Mesendoderm (in vitro differentiated cells): ENCODE results near the gene SLC25A20.

ENCODE experiments used
- DNase-seq: peaks from one replicate; pipeline ENCODE4 v3.0.0; 2013
- H2AK5ac ChIP-seq: 2 replicates; pipeline ENCODE4 v1.6.1; 2013; ENCODE audit warnings: low read length, inconsistent platforms
- H2BK120ac ChIP-seq: 2 replicates; pipeline ENCODE4 v1.6.1; 2013; ENCODE audit warnings: low read depth, mild to moderate bottlenecking, low read length, moderate library complexity, mixed read lengths
- H2BK15ac ChIP-seq: replicated peaks from 2 replicates; pipeline ENCODE4 v1.6.1; 2013; ENCODE audit warnings: low read depth, mild to moderate bottlenecking, moderate library complexity
- H2BK5ac ChIP-seq: 2 replicates; pipeline ENCODE4 v1.6.1; 2013; ENCODE audit warnings: low read length, inconsistent platforms
- H3K18ac ChIP-seq: 2 replicates; pipeline ENCODE4 v1.6.1; 2013; ENCODE audit warnings: mild to moderate bottlenecking, low read length, mixed read lengths
- H3K23ac ChIP-seq: one replicate; pipeline ENCODE4 v1.6.1; 2013; ENCODE audit warnings: low read length
- H3K27ac ChIP-seq: 2 replicates; pipeline ENCODE4 v1.5.1; 2013; ENCODE audit warnings: low read depth, mild to moderate bottlenecking, inconsistent platforms, low read length, moderate library complexity
- H3K27me3 ChIP-seq: 2 replicates; pipeline ENCODE4 v1.6.1; 2013; ENCODE audit warnings: low read length, control low read depth, mild to moderate bottlenecking, inconsistent platforms; ENCODE audit not compliant: insufficient read depth, poor library complexity
- H3K36me3 ChIP-seq: 2 replicates; pipeline ENCODE4 v1.6.1; 2013; ENCODE audit warnings: low read length, inconsistent platforms; ENCODE audit not compliant: control insufficient read depth, insufficient read depth
- H3K4ac ChIP-seq: one replicate; pipeline ENCODE4 v1.6.1; 2013; ENCODE audit warnings: low read depth, mild to moderate bottlenecking, low read length, moderate library complexity
- H3K4me1 ChIP-seq: 2 replicates; pipeline ENCODE4 v1.6.1; 2013; ENCODE audit warnings: low read depth, low read length, inconsistent platforms; ENCODE audit not compliant: control insufficient read depth
- H3K4me2 ChIP-seq: 2 replicates; pipeline ENCODE4 v1.6.1; 2013; ENCODE audit warnings: low read length
- H3K4me3 ChIP-seq: 2 replicates; pipeline ENCODE4 v1.5.1; 2013; ENCODE audit warnings: mild to moderate bottlenecking, low read length
- H3K56ac ChIP-seq: one replicate; pipeline ENCODE4 v1.6.1; 2013; ENCODE audit warnings: low read length
- H3K79me1 ChIP-seq: 2 replicates; pipeline ENCODE4 v1.6.1; 2013; ENCODE audit warnings: low read length, inconsistent platforms
- H3K79me2 ChIP-seq: 2 replicates; pipeline ENCODE4 v1.6.1; 2013; ENCODE audit warnings: mild to moderate bottlenecking, low read length; ENCODE audit not compliant: control insufficient read depth, insufficient read depth
- H3K9ac ChIP-seq: 2 replicates; pipeline ENCODE4 v1.6.1; 2013; ENCODE audit warnings: low read length, inconsistent platforms
- H4K5ac ChIP-seq: one replicate; pipeline ENCODE4 v1.6.1; 2013; ENCODE audit warnings: low read length
- H4K8ac ChIP-seq: one replicate; pipeline ENCODE4 v1.6.1; 2013; ENCODE audit warnings: low read depth, mild to moderate bottlenecking, control low read depth, low read length, moderate library complexity
- WGBS: extraction: QIAGEN DNeasy Blood & Tissue Kit; methylation state at CpG from one replicate; pipeline ENCODE4 v1.1.7; 2013; ENCODE audit warnings: low lambda C conversion rate, missing lambda C conversion rate; ENCODE audit not compliant: insufficient coverage; ENCODE audit errors: extremely low coverage; 5-methylcytosine and 5-hydroxymethylcytosine counted together

Gene SLC25A20

DNA sequence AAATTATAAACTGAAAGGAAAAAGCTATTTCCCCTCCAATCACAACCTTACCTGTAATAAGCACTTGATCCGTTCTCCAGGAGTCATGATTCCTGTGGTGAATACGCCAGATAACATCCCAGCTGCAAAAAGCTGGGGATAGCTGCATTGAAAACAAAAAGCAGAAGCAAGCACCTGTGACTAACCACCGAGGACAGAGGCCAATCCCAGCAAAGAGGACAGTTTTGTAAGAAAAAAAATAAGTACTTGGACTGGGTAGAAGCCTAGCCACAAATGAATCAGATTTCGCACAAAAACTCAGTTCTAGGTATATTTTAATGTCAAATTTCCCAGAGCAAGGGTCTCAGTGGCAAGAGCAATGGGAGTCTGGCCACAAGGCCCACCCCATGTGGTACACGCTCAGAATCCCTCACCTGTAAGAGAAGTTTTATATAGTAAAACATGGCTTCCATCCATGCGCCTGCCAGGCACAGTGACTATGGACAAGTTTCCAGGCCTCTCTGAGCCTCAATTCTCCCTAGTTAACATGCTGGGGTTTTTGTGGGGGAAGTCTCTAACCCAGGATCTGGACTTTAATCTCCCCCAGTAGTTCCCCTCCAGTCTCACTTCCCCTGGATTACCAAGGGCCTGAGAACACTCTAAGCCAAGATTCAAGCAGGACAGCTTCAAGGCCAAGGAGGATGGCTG, 19.2 kb downstream of the SLC25A20 start:
- Histone ChIP-seq H3K9ac (no peak overlapping the region), H3K36me3 (no peaks in the 10 kb centered on the region), H3K23ac (no peak overlapping the region), H3K27ac (no peak overlapping the region), H2BK15ac (no peak overlapping the region), H2BK120ac (no peak overlapping the region), H2AK5ac (no peak overlapping the region), H3K4me1 (no peaks in the 10 kb centered on the region), H4K8ac (no peak overlapping the region), H3K4me2 (no peak overlapping the region), H2BK5ac (no peak overlapping the region), H3K79me2 (no peaks in the 10 kb centered on the region), H3K79me1 (no peaks in the 10 kb centered on the region), H3K4me3 (no peak overlapping the region), H3K27me3 (no peaks in the 10 kb centered on the region), H3K18ac (no peak overlapping the region), H3K56ac (no peak overlapping the region), H3K4ac (no peak overlapping the region), H4K5ac (no peak overlapping the region)
- WGBS, result no CpG with 5 or more reads among the region's 6 CpGs
- no peak for DNase-seq

DNA sequence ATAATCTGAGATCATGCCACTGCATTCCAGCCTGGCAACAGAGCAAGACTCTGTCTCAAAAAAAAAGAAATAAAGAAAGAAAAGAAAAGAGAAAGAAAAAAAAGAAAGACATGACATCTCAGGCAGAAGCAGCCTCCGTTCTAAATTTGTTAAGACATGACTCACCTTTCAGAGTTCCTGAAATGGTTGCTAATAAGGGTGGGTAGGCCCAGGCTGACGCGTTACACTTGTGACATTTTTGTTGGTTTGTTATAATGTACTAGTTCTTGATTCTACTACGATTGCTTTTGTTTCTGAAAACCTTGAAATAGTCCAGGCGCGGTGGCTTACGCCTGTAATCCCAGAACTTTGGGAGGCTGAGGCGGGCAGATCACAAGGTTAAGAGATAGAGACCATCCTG, 21.0 kb downstream of the SLC25A20 start:
- Histone ChIP-seq H3K79me1 (no peaks in the 10 kb centered on the region), H4K5ac (no peak overlapping the region), H3K4ac (no peak overlapping the region), H3K4me3 (no peak overlapping the region), H3K4me2 (no peak overlapping the region), H4K8ac (no peak overlapping the region), H3K79me2 (no peaks in the 10 kb centered on the region), H3K27ac (no peak overlapping the region), H2BK5ac (no peak overlapping the region), H3K4me1 (no peaks in the 10 kb centered on the region), H3K36me3 (no peaks in the 10 kb centered on the region), H3K18ac (no peak overlapping the region), H2BK15ac (no peak overlapping the region), H3K9ac (no peak overlapping the region), H2AK5ac (no peak overlapping the region), H3K27me3 (no peaks in the 10 kb centered on the region), H3K56ac (no peak overlapping the region), H2BK120ac (no peak overlapping the region), H3K23ac (no peak overlapping the region)
- WGBS, result no CpG with 5 or more reads among the region's 8 CpGs
- DNase-seq, result no peak

DNA sequence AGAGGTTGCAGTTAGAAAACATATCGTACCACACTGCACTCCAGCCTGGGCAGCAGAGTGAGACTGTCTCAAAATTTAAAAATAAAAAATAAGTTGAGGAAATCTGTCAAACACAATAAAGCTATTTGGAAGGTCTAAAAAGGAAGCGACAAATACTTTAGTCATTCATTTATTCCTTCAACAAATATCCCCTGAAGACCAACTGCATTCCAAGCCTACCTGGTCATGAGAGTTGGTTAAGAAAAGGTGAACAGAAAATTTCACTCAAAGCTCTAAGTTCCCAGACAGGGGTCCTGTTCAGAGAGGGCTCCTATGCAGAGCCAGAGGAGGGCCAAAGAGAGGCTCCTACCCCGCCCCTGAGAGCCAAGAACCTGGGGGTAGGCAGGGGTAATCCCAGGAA, 35.6 kb downstream of the SLC25A20 start:
- Histone ChIP-seq H3K79me1 (no peaks in the 10 kb centered on the region), H3K4ac (no peak overlapping the region), H2BK120ac (no peak overlapping the region), H3K4me3 (no peak overlapping the region), H3K23ac (no peak overlapping the region), H3K36me3 (no peaks in the 10 kb centered on the region), H3K27me3 (no peaks in the 10 kb centered on the region), H3K79me2 (no peaks in the 10 kb centered on the region), H3K9ac (no peak overlapping the region), H3K4me1 (no peaks in the 10 kb centered on the region), H4K5ac (no peak overlapping the region), H3K56ac (no peak overlapping the region), H2BK5ac (no peak overlapping the region), H2AK5ac (no peak overlapping the region), H3K4me2 (no peak overlapping the region), H3K18ac (no peak overlapping the region), H2BK15ac (no peak overlapping the region), H4K8ac (no peak overlapping the region), H3K27ac (no peak overlapping the region)
- no CpG with 5 or more reads among the region's 3 CpGs for WGBS
- DNase-seq, result no peak

DNA sequence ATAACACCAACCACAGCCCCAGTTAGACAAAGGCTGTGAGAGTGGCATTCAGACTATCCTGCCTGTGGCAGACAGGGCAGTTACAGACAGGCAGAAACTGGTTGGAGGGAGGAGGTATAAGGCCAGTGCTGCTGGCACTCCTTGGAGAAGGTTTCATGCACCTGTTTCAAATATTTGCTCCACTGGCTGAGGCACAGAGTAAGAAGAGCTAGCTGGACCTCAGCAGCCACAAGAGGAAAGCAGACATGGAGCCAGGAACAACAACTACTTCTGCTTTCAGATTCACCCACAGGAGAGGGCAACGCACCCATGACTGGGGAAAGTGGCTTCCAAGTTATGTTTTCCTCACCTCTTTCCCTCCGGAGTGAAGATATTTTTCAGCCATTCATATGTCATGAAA, 39.5 kb downstream of the SLC25A20 start:
- H3K27me3 ChIP-seq, result no peaks in the 10 kb centered on the region
- no peaks in the 10 kb centered on the region for H3K4me1 ChIP-seq
- H3K27ac ChIP-seq, result no peak overlapping the region
- no peaks in the 10 kb centered on the region for H3K79me2 ChIP-seq
- H2BK120ac ChIP-seq, result no peak overlapping the region
- no peak for DNase-seq
- H3K56ac ChIP-seq, result no peak overlapping the region
- H4K5ac ChIP-seq, result no peak overlapping the region
- H3K4ac ChIP-seq, result no peak overlapping the region
- no peak overlapping the region for H3K23ac ChIP-seq
- no peaks in the 10 kb centered on the region for H3K79me1 ChIP-seq
- H3K18ac ChIP-seq, result no peak overlapping the region
- no peak overlapping the region for H3K9ac ChIP-seq
- H2AK5ac ChIP-seq, result no peak overlapping the region
- no peak overlapping the region for H2BK15ac ChIP-seq
- H3K36me3 ChIP-seq, result no peaks in the 10 kb centered on the region
- H3K4me2 ChIP-seq, result no peak overlapping the region
- no peak overlapping the region for H4K8ac ChIP-seq
- no peak overlapping the region for H2BK5ac ChIP-seq
- no peak overlapping the region for H3K4me3 ChIP-seq
- WGBS, result no CpG with 5 or more reads among the region's 2 CpGs

DNA sequence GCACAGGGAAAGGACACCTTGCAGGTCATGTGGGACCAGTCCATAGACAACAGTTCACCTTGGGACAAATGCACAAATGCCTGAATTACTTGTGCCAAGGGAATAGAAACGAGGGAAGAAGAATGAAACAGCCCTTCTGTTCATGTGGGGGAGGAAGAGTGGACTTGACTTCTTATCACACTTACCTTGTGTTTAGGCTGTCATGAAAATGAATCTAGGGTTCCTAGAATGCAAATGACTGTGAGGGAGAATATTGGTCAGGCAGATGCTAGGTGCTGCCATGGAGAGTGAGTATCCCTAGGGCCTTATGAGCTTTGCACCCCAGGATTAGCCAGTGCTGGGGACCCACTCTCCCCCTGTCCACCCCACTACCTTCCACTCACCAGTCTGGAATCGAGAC, 40.0 kb downstream of the SLC25A20 start:
- H3K56ac ChIP-seq, result no peak overlapping the region
- no peak overlapping the region for H2BK120ac ChIP-seq
- no peak overlapping the region for H3K23ac ChIP-seq
- H3K27me3 ChIP-seq, result no peaks in the 10 kb centered on the region
- no peak overlapping the region for H3K18ac ChIP-seq
- no peaks in the 10 kb centered on the region for H3K79me1 ChIP-seq
- H2BK15ac ChIP-seq, result no peak overlapping the region
- no peaks in the 10 kb centered on the region for H3K4me1 ChIP-seq
- H3K79me2 ChIP-seq, result no peaks in the 10 kb centered on the region
- H3K4ac ChIP-seq, result no peak overlapping the region
- no peak overlapping the region for H3K9ac ChIP-seq
- DNase-seq, result no peak
- no peak overlapping the region for H2AK5ac ChIP-seq
- no peak overlapping the region for H3K4me2 ChIP-seq
- H4K8ac ChIP-seq, result no peak overlapping the region
- no CpG with 5 or more reads among the region's 2 CpGs for WGBS
- H2BK5ac ChIP-seq, result no peak overlapping the region
- no peak overlapping the region for H4K5ac ChIP-seq
- H3K4me3 ChIP-seq, result no peak overlapping the region
- no peaks in the 10 kb centered on the region for H3K36me3 ChIP-seq
- H3K27ac ChIP-seq, result no peak overlapping the region

DNA sequence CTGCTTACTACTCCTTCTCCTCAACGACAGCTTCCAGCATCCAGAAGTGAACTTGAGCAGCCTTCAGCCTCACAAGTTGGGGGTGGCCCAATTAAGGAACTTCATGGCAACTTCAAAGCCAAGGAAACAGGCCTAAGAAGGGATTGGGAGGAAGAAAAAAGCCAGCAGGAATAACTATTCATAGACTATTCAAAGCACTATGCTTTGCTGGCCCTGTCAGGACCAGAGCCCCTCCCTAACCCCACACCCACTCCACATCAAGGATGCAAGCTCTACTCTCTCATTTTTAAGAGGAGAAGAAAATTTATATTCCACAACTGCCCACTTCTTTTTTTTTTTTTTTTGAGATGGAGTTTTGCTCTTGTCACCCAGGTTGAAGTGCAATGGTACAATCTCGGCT, 41.0 kb downstream of the SLC25A20 start:
- no peaks in the 10 kb centered on the region for H3K4me1 ChIP-seq
- H3K23ac ChIP-seq, result no peak overlapping the region
- no peak overlapping the region for H3K56ac ChIP-seq
- WGBS, result no CpG with 5 or more reads among the region's 2 CpGs
- no peak overlapping the region for H3K4me2 ChIP-seq
- no peak overlapping the region for H4K8ac ChIP-seq
- H4K5ac ChIP-seq, result no peak overlapping the region
- no peak overlapping the region for H3K4ac ChIP-seq
- H2BK5ac ChIP-seq, result no peak overlapping the region
- no peaks in the 10 kb centered on the region for H3K79me1 ChIP-seq
- H3K36me3 ChIP-seq, result no peaks in the 10 kb centered on the region
- H2AK5ac ChIP-seq, result no peak overlapping the region
- H3K18ac ChIP-seq, result no peak overlapping the region
- no peak for DNase-seq
- H2BK120ac ChIP-seq, result no peak overlapping the region
- no peak overlapping the region for H3K27ac ChIP-seq
- no peak overlapping the region for H3K4me3 ChIP-seq
- no peaks in the 10 kb centered on the region for H3K27me3 ChIP-seq
- no peak overlapping the region for H2BK15ac ChIP-seq
- H3K9ac ChIP-seq, result no peak overlapping the region
- no peaks in the 10 kb centered on the region for H3K79me2 ChIP-seq
